HG03025 (cell line): ENCODE results near the gene METTL1.
A peak's percentile ranks its signal among the peaks of the same experiment; 100 is the strongest.

Experiments
- ATAC-seq: cut with Tn5 transposase; IDR thresholded peaks from one replicate; pipeline ENCODE4 v1.9.1; 2021; ENCODE audit warnings: mild to moderate bottlenecking, moderate library complexity; ENCODE audit not compliant: unreplicated experiment, low FRiP score

METTL1 gene

GRCh38 chr12:57771236-57771872 is 551 bp downstream of the METTL1 start:
- ATAC-seq, result peak; percentile 63

- ATAC-seq, result no peak
These were observed 1.2 kb downstream of the METTL1 start for GRCh38 chr12:57770734-57771133.

GRCh38 chr12:57769594-57769993 is 2.3 kb downstream of the METTL1 start:
- no peak for ATAC-seq

GRCh38 chr12:57767876-57768275 is 4.0 kb downstream of the METTL1 start:
- no peak for ATAC-seq

GRCh38 chr12:57767305-57767698 is 4.6 kb downstream of the METTL1 start:
- ATAC-seq, result no peak

GRCh38 chr12:57766464-57767304 is 5.2 kb downstream of the METTL1 start, which contains the start of gene CYP27B1:
Gene CYP27B1, minus strand, starts transcription at chr12:57767078. Its CDS starts 37 bp downstream, at chr12:57767041.
- no peak for ATAC-seq

GRCh38 chr12:57765698-57766463 is 6.0 kb downstream of the METTL1 start:
- no peak for ATAC-seq

GRCh38 chr12:57765003-57765697 is 6.8 kb downstream of the METTL1 start:
- peak; percentile 57 for ATAC-seq

- ATAC-seq, result no peak
These were observed 7.3 kb downstream of the METTL1 start for GRCh38 chr12:57764662-57765002.

- no peak for ATAC-seq
These were observed 7.8 kb downstream of the METTL1 start for GRCh38 chr12:57763881-57764661.

GRCh38 chr12:57762463-57762862 is 9.4 kb downstream of the METTL1 start:
- ATAC-seq, result no peak

- ATAC-seq, result no peak
These were observed 10.4 kb downstream of the METTL1 start for GRCh38 chr12:57761391-57761998.

- ATAC-seq, result no peak
These were observed 11.4 kb downstream of the METTL1 start for GRCh38 chr12:57760347-57760982.

GRCh38 chr12:57759360-57759980 is 12.4 kb downstream of the METTL1 start:
- ATAC-seq, result no peak

- no peak for ATAC-seq
These were observed 13.1 kb downstream of the METTL1 start for GRCh38 chr12:57758552-57759359.

- ATAC-seq, result no peak
These were observed 14.1 kb downstream of the METTL1 start for GRCh38 chr12:57757771-57758170.

- ATAC-seq, result no peak
These were observed 15.2 kb downstream of the METTL1 start for GRCh38 chr12:57756406-57757341.
